Breast epithelium (tissue), 4 donors: Measurements from ENCODE around the gene ZIC5. TPM values are rescaled to one million over a fixed set of nuclear protein-coding genes. Genes with fewer than 3 reads are reported as not detected.

Experiments used
- DNase-seq, 2 donors: peaks; one replicate each; pipeline ENCODE4 v3.0.0-alpha.2; 2019; ENCODE audit warnings: low spot score in 2 of 2
- H3K27ac ChIP-seq, 2 donors: fragments of 200-600 bp; sonication (generic) in 1 of 2; one replicate each; pipeline ENCODE4 v1.5.1; 2016 to 2019; ENCODE audit warnings: mild to moderate bottlenecking in 1 of 2
- H3K27me3 ChIP-seq, 2 donors: fragments of 200-600 bp; sonication (generic) in 1 of 2; one replicate each; pipeline versions ENCODE4 v1.5.1 to v1.6.0; 2017 to 2019; ENCODE audit warnings: control low read depth in 1 of 2, mild to moderate bottlenecking in 1 of 2
- H3K36me3 ChIP-seq: fragments of 200-600 bp; one replicate; pipeline ENCODE4 v1.5.1; 2019
- H3K4me1 ChIP-seq, 2 donors: fragments of 200-600 bp; sonication (generic); one replicate each; pipeline ENCODE4 v1.5.1; 2016 to 2019; ENCODE audit warnings: control low read depth in 1 of 2
- H3K4me3 ChIP-seq, 3 donors: fragments of 200-600 bp; sonication (generic); 1 replicate in 2 of 3; 2 replicates in 1 of 3; pipeline ENCODE4 v1.5.1; 2016 to 2019; ENCODE audit warnings: mild to moderate bottlenecking in 3 of 3, moderate library complexity in 2 of 3
- H3K9me3 ChIP-seq, 2 donors: fragments of 200-600 bp; sonication (generic) in 1 of 2; one replicate each; pipeline ENCODE4 v1.5.1; 2016 to 2019; ENCODE audit warnings: control low read depth in 1 of 2
- CTCF ChIP-seq, 3 donors: fragments of 450-650 bp; IDR thresholded peaks; one replicate each; pipeline ENCODE4 v1.5.1; 2016 to 2017; ENCODE audit warnings: antibody characterized with exemption in 3 of 3, mild to moderate bottlenecking in 3 of 3, moderate library complexity in 3 of 3
- POLR2A ChIP-seq: fragments of 450-650 bp; IDR thresholded peaks from one replicate; pipeline ENCODE4 v1.6.1; 2016; ENCODE audit warnings: antibody characterized with exemption, mild to moderate bottlenecking, moderate library complexity
- POLR2AphosphoS5 ChIP-seq, 3 donors: sonication (generic); formaldehyde crosslinking; IDR thresholded peaks; one replicate each; pipeline ENCODE4 v1.6.1; 2017; ENCODE audit warnings: antibody characterized with exemption in 3 of 3
- intact Hi-C: fragments of 100-400 bp; cut with DNase I; formaldehyde crosslinking; loops from one replicate; pipeline ENCODE4 v1.15.1; 2023; ENCODE audit warnings: low total_unique reads
- total RNA-seq, 3 donors: library from RNA; depleted of rRNA; stranded (reverse); fragments of >200 nt; gene quantifications; one replicate each; pipeline ENCODE4 v1.1.0, GENCODE V29; 2016

Gene ZIC5
- total RNA-seq, 3 donors from 2014 or later: not detected

GRCh38 chr13:99986741-99987140 lies 15.2 kb upstream of the ZIC5 start:
- H3K4me3 ChIP-seq: no peak overlapping the region
- no peak overlapping the region for H3K27ac ChIP-seq
- intact Hi-C loops: no loop called here
- DNase-seq: no peak
- TF ChIP-seq POLR2A (no peak), CTCF (IDR thresholded peaks at IDR 0.05) (no peak), POLR2AphosphoS5 (IDR thresholded peaks at IDR 0.05) (no peak)
- no peaks in the 10 kb centered on the region for H3K4me1 ChIP-seq
- peaks cover 20 to 98% of the 10 kb centered on the region in 2 donors for H3K27me3 ChIP-seq
- no peaks in the 10 kb centered on the region for H3K36me3 ChIP-seq
- H3K9me3 ChIP-seq: no peaks in the 10 kb centered on the region

GRCh38 chr13:99985886-99986527 lies 14.4 kb upstream of the ZIC5 start:
- Histone ChIP-seq H3K27ac (no peak overlapping the region), H3K27me3 (peaks cover 21 to 98% of the 10 kb centered on the region in 2 donors), H3K4me1 (no peaks in the 10 kb centered on the region), H3K4me3 (no peak overlapping the region), H3K9me3 (no peaks in the 10 kb centered on the region), H3K36me3 (no peaks in the 10 kb centered on the region)
- intact Hi-C loops: no loop called here
- no peak for DNase-seq
- TF ChIP-seq CTCF (IDR thresholded peaks at IDR 0.05): no peak
- TF ChIP-seq POLR2AphosphoS5 (IDR thresholded peaks at IDR 0.05): no peak
- TF ChIP-seq POLR2A: no peak

- Histone ChIP-seq H3K36me3 (no peaks in the 10 kb centered on the region), H3K9me3 (no peaks in the 10 kb centered on the region), H3K4me3 (peak overlapping the region in 1 of 3 donors; percentile 22), H3K27me3 (peaks cover 18 to 98% of the 10 kb centered on the region in 2 donors), H3K4me1 (peaks cover 0 to 3% of the 10 kb centered on the region in 2 donors), H3K27ac (no peak overlapping the region)
- DNase-seq: no peak
- intact Hi-C loops: no loop called here
- TF ChIP-seq POLR2AphosphoS5 (IDR thresholded peaks at IDR 0.05): no peak
- TF ChIP-seq POLR2A: no peak
- TF ChIP-seq CTCF (IDR thresholded peaks at IDR 0.05): no peak
Measured at GRCh38 chr13:99985241-99985874, 13.8 kb upstream of the ZIC5 start.

GRCh38 chr13:99984461-99985240 lies 13.1 kb upstream of the ZIC5 start:
- Histone ChIP-seq H3K36me3 (no peaks in the 10 kb centered on the region), H3K27ac (no peak overlapping the region), H3K9me3 (no peaks in the 10 kb centered on the region), H3K4me3 (peak overlapping the region in 1 of 3 donors; percentile 22), H3K4me1 (peaks cover 0 to 9% of the 10 kb centered on the region in 2 donors), H3K27me3 (peaks cover 24 to 98% of the 10 kb centered on the region in 2 donors)
- DNase-seq: no peak
- TF ChIP-seq POLR2AphosphoS5 (IDR thresholded peaks at IDR 0.05): no peak
- TF ChIP-seq CTCF (IDR thresholded peaks at IDR 0.05): no peak
- no peak for TF ChIP-seq POLR2A
- intact Hi-C loops: no loop called here
